Nasal cavity respiratory epithelium epithelial cell of viscerocranial mucosa (primary cell): ENCODE data around the gene PPP1R14C. TPM values are rescaled to one million over a fixed set of nuclear protein-coding genes. Genes with fewer than 3 reads are reported as not detected.

ENCODE experiments used
- total RNA-seq: library from RNA; depleted of rRNA; stranded (reverse); fragments of >200 nt; gene quantifications from 2 replicates; pipeline ENCODE4 v1.2.3, GENCODE V29; 2014

Gene PPP1R14C
- total RNA-seq: 63.4 and 70.4 TPM in 2 replicates

GRCh38 chr6:150142670-150143515 lies at the start of gene PPP1R14C:
Gene PPP1R14C (plus strand): TSS chr6:150143044. CDS start chr6:150143193, 149 bp downstream.

Other genes starting within 250 kb of the PPP1R14C start
- gene RAET1E, start 244.9 kb upstream of the PPP1R14C start, total RNA-seq: 15.0 and 18.5 TPM in 2 replicates
- gene RAET1G, start 219.9 kb upstream of the PPP1R14C start, total RNA-seq: 23.8 and 65.6 TPM in 2 replicates
- 8.2 and 10.7 TPM in 2 replicates for gene ULBP2, start 201.0 kb upstream of the PPP1R14C start, total RNA-seq
- gene ULBP1, start 179.1 kb upstream of the PPP1R14C start, total RNA-seq: 2.7 and 9.6 TPM in 2 replicates
- gene RAET1L, start 117.5 kb upstream of the PPP1R14C start, total RNA-seq: 5.1 and 9.3 TPM in 2 replicates
- 6.5 and 9.8 TPM in 2 replicates for gene ULBP3, start 73.9 kb upstream of the PPP1R14C start, total RNA-seq
- not detected in 2 replicates for gene IYD, start 226.0 kb downstream of the PPP1R14C start, total RNA-seq